IMR-90 (cell line): Measurements from ENCODE around the gene SLC52A3. TPM values are rescaled to one million over a fixed set of nuclear protein-coding genes. Genes with fewer than 3 reads are reported as not detected.

Source experiments
- ATAC-seq: fragments of 200-7000 bp; cut with Tn5 transposase; 2 replicates; pipeline ENCODE4 v1.9.1; 2020; ENCODE audit warnings: low read depth, mild to moderate bottlenecking, moderate library complexity
- BruUV-seq: library from RNA; stranded (reverse); fragments of 400-500 nt; replicated peaks from 2 replicates; lab custom pipeline; 2021; lab: Mats Ljungman, UMichigan
- CTCF ChIA-PET: fragments of 300-600 bp; formaldehyde crosslinking; extraction: SDS; loops from one replicate; lab custom pipeline; 2021; ENCODE audit warnings: antibody characterized with exemption; lab: Yijun Ruan, JAX
- POLR2A ChIA-PET: fragments of 300-600 bp; sonication (Branson Sonifier 250); formaldehyde crosslinking; loops from one replicate; lab custom pipeline; 2022; ENCODE audit warnings: antibody characterized with exemption; ENCODE audit not compliant: unreplicated experiment; lab: Charles Lee
- DNase-seq: peaks from one replicate; pipeline ENCODE4 v3.0.0; 2013
- H2AFZ ChIP-seq: replicated peaks from 2 replicates; pipeline ENCODE3; 2013; ENCODE audit warnings: low read length, mild to moderate bottlenecking; ENCODE audit not compliant: poor library complexity
- H2AK5ac ChIP-seq: 2 replicates; pipeline ENCODE4 v1.6.1; 2013; ENCODE audit warnings: low read depth, low read length, inconsistent platforms
- H2AK9ac ChIP-seq: replicated peaks from 2 replicates; pipeline ENCODE3; 2013; ENCODE audit warnings: mild to moderate bottlenecking, low read depth, low read length, moderate library complexity; ENCODE audit not compliant: poor library complexity
- H2BK120ac ChIP-seq: 2 replicates; pipeline ENCODE4 v1.6.1; 2013; ENCODE audit warnings: low read depth, low read length, inconsistent platforms
- H2BK15ac ChIP-seq: 3 replicates; pipeline ENCODE4 v1.6.1; 2013; ENCODE audit warnings: low read depth, low read length, inconsistent platforms
- H2BK20ac ChIP-seq: 2 replicates; pipeline ENCODE4 v1.6.1; 2013; ENCODE audit warnings: low read depth, mild to moderate bottlenecking, inconsistent platforms, low read length, moderate library complexity
- H2BK5ac ChIP-seq: 2 replicates; pipeline ENCODE4 v1.6.1; 2013; ENCODE audit warnings: mild to moderate bottlenecking, low read depth, low read length, inconsistent platforms; ENCODE audit not compliant: poor library complexity, severe bottlenecking
- H3K14ac ChIP-seq: replicated peaks from 2 replicates; pipeline ENCODE4 v1.6.1; 2013; ENCODE audit warnings: low read depth, low read length, inconsistent platforms
- H3K18ac ChIP-seq: 2 replicates; pipeline ENCODE4 v1.6.1; 2013; ENCODE audit warnings: low read depth, low read length, control low read depth
- H3K23ac ChIP-seq: 2 replicates; pipeline ENCODE4 v1.6.1; 2013; ENCODE audit warnings: low read depth, low read length, inconsistent platforms
- H3K27ac ChIP-seq: 2 replicates; pipeline ENCODE4 v1.5.1; 2013; ENCODE audit warnings: mild to moderate bottlenecking, control low read depth, low read length; ENCODE audit not compliant: insufficient read depth
- H3K27me3 ChIP-seq: 2 replicates; pipeline ENCODE4 v1.6.1; 2013; ENCODE audit warnings: low read length; ENCODE audit not compliant: control insufficient read depth, insufficient read depth
- H3K36me3 ChIP-seq: 2 replicates; pipeline ENCODE4 v1.6.1; 2013; ENCODE audit warnings: low read length, mixed read lengths; ENCODE audit not compliant: control insufficient read depth, insufficient read depth
- H3K4ac ChIP-seq: 2 replicates; pipeline ENCODE4 v1.6.1; 2013; ENCODE audit warnings: low read depth, low read length, inconsistent platforms
- H3K4me1 ChIP-seq: 2 replicates; pipeline ENCODE4 v1.6.1; 2013; ENCODE audit warnings: low read length, mixed read lengths; ENCODE audit not compliant: control insufficient read depth, insufficient read depth
- H3K4me2 ChIP-seq: 2 replicates; pipeline ENCODE4 v1.6.1; 2013; ENCODE audit warnings: low read depth, mild to moderate bottlenecking, control low read depth, low read length, moderate library complexity
- H3K4me3 ChIP-seq: 2 replicates; pipeline ENCODE4 v1.5.1; 2013; ENCODE audit warnings: low read depth, mild to moderate bottlenecking, control low read depth, low read length, moderate library complexity; ENCODE audit not compliant: insufficient read depth
- H3K56ac ChIP-seq: 2 replicates; pipeline ENCODE4 v1.6.1; 2013; ENCODE audit warnings: low read length, inconsistent platforms; ENCODE audit not compliant: insufficient read depth; ENCODE audit errors: extremely low read depth
- H3K79me1 ChIP-seq, 2 experiments: 2 replicates each; pipeline ENCODE4 v1.6.1; 2013; ENCODE audit warnings: low read length in 2 of 2, inconsistent platforms in 1 of 2, low read depth in 1 of 2
- H3K9ac ChIP-seq: 2 replicates; pipeline ENCODE4 v1.6.1; 2013; ENCODE audit warnings: low read depth, low read length, control low read depth
- H3K9me1 ChIP-seq: 2 replicates; pipeline ENCODE4 v1.6.1; 2013; ENCODE audit warnings: low read length, inconsistent platforms; ENCODE audit not compliant: insufficient read depth
- H3K9me3 ChIP-seq: 2 replicates; pipeline ENCODE4 v1.6.1; 2013; ENCODE audit warnings: low read length; ENCODE audit not compliant: control insufficient read depth, insufficient read depth
- H4K20me1 ChIP-seq: 2 replicates; pipeline ENCODE4 v1.6.1; 2013; ENCODE audit warnings: low read length, inconsistent platforms; ENCODE audit not compliant: insufficient read depth
- H4K5ac ChIP-seq: 2 replicates; pipeline ENCODE4 v1.6.1; 2013; ENCODE audit warnings: mild to moderate bottlenecking, low read depth, low read length, control low read depth
- H4K8ac ChIP-seq, 2 experiments: 2 replicates each; pipeline ENCODE4 v1.6.1; 2013; ENCODE audit warnings: low read depth in 2 of 2, low read length in 2 of 2, control low read depth in 1 of 2, inconsistent platforms in 1 of 2
- H4K91ac ChIP-seq: 2 replicates; pipeline ENCODE4 v1.6.1; 2013; ENCODE audit warnings: low read depth, low read length, inconsistent platforms; ENCODE audit not compliant: insufficient read depth
- BHLHE40 ChIP-seq: fragments of 150-350 bp; IDR thresholded peaks from 2 replicates; pipeline ENCODE4 v1.6.1; 2016; ENCODE audit warnings: mild to moderate bottlenecking, low read depth, low read length
- CHD1 ChIP-seq: IDR thresholded peaks from 2 replicates; pipeline ENCODE4 v1.6.1; 2012; ENCODE audit warnings: low read depth, low read length, improper control_type of control experiment
- FOS ChIP-seq: fragments of 150-350 bp; IDR thresholded peaks from 2 replicates; pipeline ENCODE4 v1.6.1; 2016; ENCODE audit warnings: low read depth, low read length
- MAFK ChIP-seq: IDR thresholded peaks from 2 replicates; pipeline ENCODE4 v1.6.1; 2012; ENCODE audit warnings: low read depth, low read length, improper control_type of control experiment
- MXI1 ChIP-seq: IDR thresholded peaks from 2 replicates; pipeline ENCODE4 v1.6.1; 2012; ENCODE audit warnings: low read depth, mild to moderate bottlenecking, low read length, moderate library complexity, borderline replicate concordance
- WGBS, 2 experiments: methylation state at CpG; one replicate each; pipeline versions ENCODE4 v1.1.5 to v1.1.7; 2013; ENCODE audit warnings: missing lambda C conversion rate in 2 of 2; ENCODE audit not compliant: insufficient read length in 1 of 2; ENCODE audit errors: extremely low coverage in 2 of 2; 5-methylcytosine and 5-hydroxymethylcytosine counted together
- dilution Hi-C: fragments of 300-500 bp; cut with HindIII; formaldehyde crosslinking; loops from one replicate; pipeline ENCODE4 v1.14.3; 2018; ENCODE audit warnings: low sequenced_read_pairs; ENCODE audit not compliant: unreplicated experiment
- in situ Hi-C: fragments of 300-500 bp; cut with MboI; formaldehyde crosslinking; loops from 3 replicates; pipeline ENCODE4 v1.14.3; 2019; ENCODE audit warnings: low sequenced_read_pairs, inconsistent platforms, mixed read lengths
- intact Hi-C: fragments of 100-400 bp; cut with micrococcal nuclease; formaldehyde crosslinking; loops from 2 replicates; pipeline ENCODE4 v1.10.0; 2022
- polyA plus RNA-seq, 3 experiments: library from polyadenylated mRNA; depleted of rRNA; stranded (reverse); fragments of >200 nt; gene quantifications; 2 replicates each; pipeline ENCODE4 v1.2.3, GENCODE V29; 2012; ENCODE audit warnings: low replicate concordance in 1 of 3
- total RNA-seq: library from RNA; depleted of rRNA; stranded (reverse); fragments of >200 nt; gene quantifications from 2 replicates; pipeline ENCODE4 v1.2.3, GENCODE V29; 2012
- TF ChIP-seq, protein P1 (sequence below): fragments of 150-350 bp; IDR thresholded peaks from 2 replicates; pipeline ENCODE4 v1.6.1; 2017; ENCODE audit warnings: mild to moderate bottlenecking, antibody characterized with exemption, low read length, low read depth

SLC52A3 gene
- total and polyA plus RNA-seq, 2 of the 4 experiments (the other 2 are of a cell fraction), result not detected

- in situ Hi-C loops, result no loop called here
- Histone ChIP-seq H3K27me3 (peaks cover 31% of the 10 kb centered on the region), H2BK20ac (no peak overlapping the region), H2BK120ac (no peak overlapping the region), H3K36me3 (no peaks in the 10 kb centered on the region), H2AK5ac (no peak overlapping the region), H3K4me2 (no peak overlapping the region), H4K91ac (no peak overlapping the region), H3K18ac (no peak overlapping the region), H3K79me1 (no peaks in the 10 kb centered on the region), H3K27ac (no peak overlapping the region), H3K56ac (no peak overlapping the region), H3K23ac (no peak overlapping the region), H3K4me1 (no peaks in the 10 kb centered on the region), H2AK9ac (no peak overlapping the region), H3K9me3 (no peaks in the 10 kb centered on the region), H3K4me3 (no peak overlapping the region), H3K9ac (no peak overlapping the region), H2BK15ac (no peak overlapping the region), H2BK5ac (no peak overlapping the region), H3K14ac (no peak overlapping the region), H4K8ac (no peak overlapping the region), H3K9me1 (no peaks in the 10 kb centered on the region), H4K5ac (no peak overlapping the region), H2AFZ (no peak overlapping the region), H3K4ac (no peak overlapping the region), H4K20me1 (no peaks in the 10 kb centered on the region; the same call in 1 of the 2 replicates)
- WGBS, 2 experiments, result 26% methylated on average over 5 of the region's 11 CpGs; no CpG with 5 or more reads in 1 of the 2 experiments
- intact Hi-C loops, result no loop called here
- DNase-seq (no peak), ATAC-seq (no peak)
- dilution Hi-C loops, result no loop called here
- BruUV-seq, result no TSS peak
- TF ChIP-seq MAFK (no peak), MXI1 (no peak), FOS (no peak), CHD1 (no peak), BHLHE40 (no peak)
- TF ChIP-seq, protein P1, sequence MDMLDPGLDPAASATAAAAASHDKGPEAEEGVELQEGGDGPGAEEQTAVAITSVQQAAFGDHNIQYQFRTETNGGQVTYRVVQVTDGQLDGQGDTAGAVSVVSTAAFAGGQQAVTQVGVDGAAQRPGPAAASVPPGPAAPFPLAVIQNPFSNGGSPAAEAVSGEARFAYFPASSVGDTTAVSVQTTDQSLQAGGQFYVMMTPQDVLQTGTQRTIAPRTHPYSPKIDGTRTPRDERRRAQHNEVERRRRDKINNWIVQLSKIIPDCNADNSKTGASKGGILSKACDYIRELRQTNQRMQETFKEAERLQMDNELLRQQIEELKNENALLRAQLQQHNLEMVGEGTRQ, result no peak
- CTCF ChIA-PET, result interaction anchor here (0.7 to 1.1 kb wide), 2 partner anchors 9 to 17 kb away, joined by 3 read pairs; no protein-coding TSS in a partner anchor
- POLR2A ChIA-PET, result no interaction called here
These were observed 48.5 kb downstream of the SLC52A3 start for GRCh38 chr20:719816-720215.
